A549 (cell line): Measurements from ENCODE around the gene CBX4. TPM values are rescaled to one million over a fixed set of nuclear protein-coding genes. Genes with fewer than 3 reads are reported as not detected.

Experiments
- ATAC-seq, 2 experiments: fragments of 200-7000 bp in 1 of 2; fragments of >200 bp in 1 of 2; cut with Nextera tagmentation in 1 of 2; cut with Tn5 transposase in 1 of 2; 3 replicates each; pipeline versions ENCODE4 v1.8.0 to v1.9.1; 2018 to 2020; ENCODE audit warnings: mild to moderate bottlenecking in 1 of 2, moderate library complexity in 1 of 2
- CTCF ChIA-PET: fragments of 300-600 bp; sonication (Branson Sonifier 250); formaldehyde crosslinking; extraction: SDS; loops from one replicate; lab custom pipeline; 2021; ENCODE audit warnings: antibody characterized with exemption, inconsistent platforms; lab: Yijun Ruan, JAX
- POLR2A ChIA-PET: fragments of 350-600 bp; formaldehyde crosslinking; extraction: SDS; loops from one replicate; lab custom pipeline; 2021; ENCODE audit warnings: antibody characterized with exemption, inconsistent platforms; lab: Yijun Ruan, JAX
- DNase-seq, 2 experiments: peaks; one replicate each; pipeline versions ENCODE4 v3.0.0 to v3.0.0-alpha.2; 2011 to 2016; ENCODE audit warnings: low read depth in 1 of 2, low spot score in 1 of 2
- FAIRE-seq: peaks from 2 replicates; lab custom pipeline; 2011; peaks lifted over from hg19 to GRCh38; lab: Jason Lieb, UNC
- H3K27ac ChIP-seq, 2 experiments: fragments of >200 bp; sonication (Bioruptor Twin); formaldehyde crosslinking; 3 replicates each; pipeline ENCODE4 v1.5.1; 2016 to 2017
- H3K4me1 ChIP-seq: fragments of >200 bp; sonication (Bioruptor Twin); formaldehyde crosslinking; 3 replicates; pipeline ENCODE4 v1.6.1; 2016
- H3K4me2 ChIP-seq: fragments of >200 bp; sonication (Bioruptor Twin); formaldehyde crosslinking; 3 replicates; pipeline ENCODE4 v1.6.1; 2016
- H3K4me3 ChIP-seq: fragments of >200 bp; sonication (Bioruptor Twin); formaldehyde crosslinking; 3 replicates; pipeline ENCODE4 v1.5.1; 2016
- H3K9me3 ChIP-seq: fragments of >200 bp; sonication (Bioruptor Twin); formaldehyde crosslinking; 3 replicates; pipeline ENCODE4 v1.6.1; 2016
- BCL3 ChIP-seq: fragments of >200 bp; sonication (Bioruptor Twin); formaldehyde crosslinking; IDR thresholded peaks from 3 replicates; pipeline ENCODE4 v1.6.1; 2016
- CBX8 ChIP-seq: fragments of 200-600 bp; sonication (generic); IDR thresholded peaks from 2 replicates; pipeline ENCODE4 v1.6.1; 2016
- CHD2 ChIP-seq: fragments of 150-350 bp; IDR thresholded peaks from 2 replicates; pipeline ENCODE4 v1.6.1; 2014; ENCODE audit warnings: low read length; ENCODE audit not compliant: partially characterized antibody
- FOSL2 ChIP-seq, 2 experiments: fragments of 450-650 bp in 1 of 2; fragments of >200 bp in 1 of 2; sonication (Bioruptor Twin) in 1 of 2; formaldehyde crosslinking; IDR thresholded peaks; 2 replicates each; pipeline versions ENCODE4 v1.5.0 to v1.6.1; 2016 to 2020; ENCODE audit warnings: mild to moderate bottlenecking in 1 of 2, moderate library complexity in 1 of 2
- GATA3 ChIP-seq: IDR thresholded peaks from 2 replicates; pipeline ENCODE4 v1.6.1; 2012; ENCODE audit warnings: borderline replicate concordance
- KDM5A ChIP-seq: fragments of 200-600 bp; sonication (generic); IDR thresholded peaks from 2 replicates; pipeline ENCODE4 v1.6.1; 2016; ENCODE audit warnings: antibody characterized with exemption, mild to moderate bottlenecking
- MYC ChIP-seq: IDR thresholded peaks from 2 replicates; pipeline ENCODE4 v1.6.1; 2012; ENCODE audit warnings: mild to moderate bottlenecking, inconsistent platforms, low read length, improper control_type of control experiment, borderline replicate concordance
- NR3C1 ChIP-seq: fragments of >200 bp; sonication (Bioruptor Twin); formaldehyde crosslinking; IDR thresholded peaks from 3 replicates; pipeline ENCODE4 v1.6.1; 2017
- PHF8 ChIP-seq: fragments of 200-600 bp; sonication (generic); IDR thresholded peaks from 2 replicates; pipeline ENCODE4 v1.6.1; 2016; ENCODE audit warnings: low read depth, mild to moderate bottlenecking, antibody characterized with exemption, moderate library complexity, borderline replicate concordance
- POLR2A ChIP-seq: IDR thresholded peaks from 2 replicates; pipeline ENCODE4 v1.6.1; 2012; ENCODE audit warnings: mild to moderate bottlenecking, low read length
- RAD21 ChIP-seq, 2 experiments: fragments of >200 bp in 1 of 2; sonication (Bioruptor Twin) in 1 of 2; formaldehyde crosslinking in 1 of 2; IDR thresholded peaks in 1 of 2; conservative IDR thresholded peaks in 1 of 2; 2 replicates in 1 of 2; 3 replicates in 1 of 2; pipeline ENCODE4 v1.6.1; 2012 to 2018; ENCODE audit warnings: inconsistent platforms in 1 of 2
- RNF2 ChIP-seq: fragments of 200-600 bp; sonication (generic); IDR thresholded peaks from 2 replicates; pipeline ENCODE4 v1.6.1; 2016; ENCODE audit warnings: low read depth, mild to moderate bottlenecking, antibody characterized with exemption, moderate library complexity, borderline replicate concordance
- TFCP2L1 ChIP-seq: fragments of 250-450 bp; sonication (Bioruptor Pico); IDR thresholded peaks from 2 replicates; pipeline ENCODE4 v1.5.0; 2021; ENCODE audit warnings: mild to moderate bottlenecking
- USF2 ChIP-seq: fragments of 450-650 bp; IDR thresholded peaks from 2 replicates; pipeline ENCODE4 v1.6.1; 2014; ENCODE audit warnings: antibody characterized with exemption
- ZFP36 ChIP-seq: fragments of 450-650 bp; IDR thresholded peaks from 2 replicates; pipeline ENCODE4 v1.6.1; 2014; ENCODE audit warnings: borderline replicate concordance; ENCODE audit not compliant: partially characterized antibody
- WGBS: methylation state at CpG from one replicate; pipeline ENCODE4 v1.1.6; 2017; ENCODE audit errors: missing lambda C conversion rate; 5-methylcytosine and 5-hydroxymethylcytosine counted together
- polyA plus RNA-seq, 4 experiments: library from polyadenylated mRNA; depleted of rRNA in 3 of 4; stranded (reverse); fragments of >200 nt; fragmentation: RNase III in 1 of 4; extraction: RNeasy Plus Mini Kit Qiagen cat#74134 plus additional on column Dnase treatment in 1 of 4; gene quantifications; 2 replicates in 3 of 4; 3 replicates in 1 of 4; pipeline ENCODE4 v1.2.3, GENCODE V29; 2011 to 2017
- TF ChIP-seq, protein P1 (sequence below): fragments of 200-600 bp; sonication (generic); IDR thresholded peaks from 2 replicates; pipeline ENCODE4 v1.6.1; 2016; ENCODE audit warnings: antibody characterized with exemption, mild to moderate bottlenecking, moderate library complexity
- TF ChIP-seq, protein P2 (sequence below): IDR thresholded peaks from 2 replicates; pipeline ENCODE4 v1.6.1; 2012
- TF ChIP-seq, protein P3 (sequence below): fragments of 250-450 bp; sonication (Bioruptor Pico); IDR thresholded peaks from 2 replicates; pipeline ENCODE4 v1.5.0; 2021; ENCODE audit warnings: mild to moderate bottlenecking, moderate library complexity, borderline replicate concordance

Gene CBX4
- polyA plus RNA-seq, 2 of the 4 experiments (the other 2 are of a cell fraction), result 31.0 to 34.1 TPM

GRCh38 chr17:79811011-79811867 is 28.0 kb downstream of the CBX4 start (continued):
- TF ChIP-seq, protein P1, sequence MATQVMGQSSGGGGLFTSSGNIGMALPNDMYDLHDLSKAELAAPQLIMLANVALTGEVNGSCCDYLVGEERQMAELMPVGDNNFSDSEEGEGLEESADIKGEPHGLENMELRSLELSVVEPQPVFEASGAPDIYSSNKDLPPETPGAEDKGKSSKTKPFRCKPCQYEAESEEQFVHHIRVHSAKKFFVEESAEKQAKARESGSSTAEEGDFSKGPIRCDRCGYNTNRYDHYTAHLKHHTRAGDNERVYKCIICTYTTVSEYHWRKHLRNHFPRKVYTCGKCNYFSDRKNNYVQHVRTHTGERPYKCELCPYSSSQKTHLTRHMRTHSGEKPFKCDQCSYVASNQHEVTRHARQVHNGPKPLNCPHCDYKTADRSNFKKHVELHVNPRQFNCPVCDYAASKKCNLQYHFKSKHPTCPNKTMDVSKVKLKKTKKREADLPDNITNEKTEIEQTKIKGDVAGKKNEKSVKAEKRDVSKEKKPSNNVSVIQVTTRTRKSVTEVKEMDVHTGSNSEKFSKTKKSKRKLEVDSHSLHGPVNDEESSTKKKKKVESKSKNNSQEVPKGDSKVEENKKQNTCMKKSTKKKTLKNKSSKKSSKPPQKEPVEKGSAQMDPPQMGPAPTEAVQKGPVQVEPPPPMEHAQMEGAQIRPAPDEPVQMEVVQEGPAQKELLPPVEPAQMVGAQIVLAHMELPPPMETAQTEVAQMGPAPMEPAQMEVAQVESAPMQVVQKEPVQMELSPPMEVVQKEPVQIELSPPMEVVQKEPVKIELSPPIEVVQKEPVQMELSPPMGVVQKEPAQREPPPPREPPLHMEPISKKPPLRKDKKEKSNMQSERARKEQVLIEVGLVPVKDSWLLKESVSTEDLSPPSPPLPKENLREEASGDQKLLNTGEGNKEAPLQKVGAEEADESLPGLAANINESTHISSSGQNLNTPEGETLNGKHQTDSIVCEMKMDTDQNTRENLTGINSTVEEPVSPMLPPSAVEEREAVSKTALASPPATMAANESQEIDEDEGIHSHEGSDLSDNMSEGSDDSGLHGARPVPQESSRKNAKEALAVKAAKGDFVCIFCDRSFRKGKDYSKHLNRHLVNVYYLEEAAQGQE, result no peak
- TF ChIP-seq TFCP2L1 (CRISPR knock-in tag), result no peak
- no peak for TF ChIP-seq USF2
- TF ChIP-seq FOSL2 (IDR thresholded peaks at IDR 0.05), result no peak
- no peak for TF ChIP-seq FOSL2 (CRISPR knock-in tag; IDR thresholded peaks at IDR 0.05)
- peak; percentile 50 for TF ChIP-seq CHD2
- TF ChIP-seq RNF2, result no peak
- TF ChIP-seq, protein P2, sequence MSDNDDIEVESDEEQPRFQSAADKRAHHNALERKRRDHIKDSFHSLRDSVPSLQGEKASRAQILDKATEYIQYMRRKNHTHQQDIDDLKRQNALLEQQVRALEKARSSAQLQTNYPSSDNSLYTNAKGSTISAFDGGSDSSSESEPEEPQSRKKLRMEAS, result peak; percentile 90

GRCh38 chr17:79810130-79811010 is 28.9 kb downstream of the CBX4 start:
- Histone ChIP-seq H3K4me3 (peak overlapping the region; percentile 51), H3K9me3 (no peaks in the 10 kb centered on the region), H3K27ac (peak overlapping the region; percentile 95 to 99), H3K4me1 (peaks cover 40% of the 10 kb centered on the region), H3K4me2 (peak overlapping the region; percentile 94)
- DNase-seq, result peak; percentile 90 to 92
- ChIA-PET POLR2A (interaction anchor here (0.6 to 6.6 kb wide), 7 partner anchors 13 to 183 kb away, joined by 3 to 84 read pairs (median 22); partner anchors contain the start of genes CBX4 and CBX8), CTCF (interaction anchor here (0.7 to 39.8 kb wide), 28 partner anchors 2 to 234 kb away, joined by 3 to 1281 read pairs (median 6); partner anchors contain the start of genes CBX2, CBX4 and CBX8)
- ATAC-seq, result peak; percentile 55 to 80
- no peak for FAIRE-seq
- WGBS, result 2% methylated on average over 47 of the region's 79 CpGs
- TF ChIP-seq BCL3 (peak; percentile 27; the same call in 1 of the 3 replicates), MYC (peak; percentile 35; the same call in 1 of the 2 replicates), ZFP36 (peak; percentile 94), CBX8 (no peak), NR3C1 (no peak), USF2 (no peak), GATA3 (peak; percentile 46; the same call in 1 of the 2 replicates), KDM5A (no peak), POLR2A (peak; percentile 33; the same call in 1 of the 2 replicates), PHF8 (no peak), RAD21 (conservative IDR thresholded peaks at IDR 0.05 in 1 of 2, IDR thresholded peaks at IDR 0.05 in 1 of 2) (no peak), FOSL2 (IDR thresholded peaks at IDR 0.05) (no peak), FOSL2 (CRISPR knock-in tag; IDR thresholded peaks at IDR 0.05) (no peak)
- TF ChIP-seq, protein P3, sequence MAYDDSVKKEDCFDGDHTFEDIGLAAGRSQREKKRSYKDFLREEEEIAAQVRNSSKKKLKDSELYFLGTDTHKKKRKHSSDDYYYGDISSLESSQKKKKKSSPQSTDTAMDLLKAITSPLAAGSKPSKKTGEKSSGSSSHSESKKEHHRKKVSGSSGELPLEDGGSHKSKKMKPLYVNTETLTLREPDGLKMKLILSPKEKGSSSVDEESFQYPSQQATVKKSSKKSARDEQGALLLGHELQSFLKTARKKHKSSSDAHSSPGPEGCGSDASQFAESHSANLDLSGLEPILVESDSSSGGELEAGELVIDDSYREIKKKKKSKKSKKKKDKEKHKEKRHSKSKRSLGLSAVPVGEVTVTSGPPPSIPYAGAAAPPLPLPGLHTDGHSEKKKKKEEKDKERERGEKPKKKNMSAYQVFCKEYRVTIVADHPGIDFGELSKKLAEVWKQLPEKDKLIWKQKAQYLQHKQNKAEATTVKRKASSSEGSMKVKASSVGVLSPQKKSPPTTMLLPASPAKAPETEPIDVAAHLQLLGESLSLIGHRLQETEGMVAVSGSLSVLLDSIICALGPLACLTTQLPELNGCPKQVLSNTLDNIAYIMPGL, result no peak
- TF ChIP-seq, protein P1, result no peak
